Liver (tissue), 9 donors: ENCODE data around the gene RIOX2. TPM values are rescaled to one million over a fixed set of nuclear protein-coding genes. Genes with fewer than 3 reads are reported as not detected.
A peak's percentile ranks its signal among the peaks of the same experiment; 100 is the strongest.
"Not testable (repeated sequence)": the region's sequence is repeated elsewhere in the genome, so short reads cannot be mapped to it uniquely, and the experiment has no call there.

Experiments
- DNase-seq: peaks from one replicate; pipeline ENCODE4 v3.0.0-alpha.2; 2017; ENCODE audit warnings: low spot score
- H3K27ac ChIP-seq, 2 donors: one replicate each; pipeline ENCODE4 v1.7.0; 2013; ENCODE audit warnings: inconsistent platforms in 2 of 2, low read length in 2 of 2, control low read depth in 1 of 2, low read depth in 1 of 2, mild to moderate bottlenecking in 1 of 2
- H3K27me3 ChIP-seq, 4 donors: one replicate each; pipeline versions ENCODE4 v1.6.1 to v1.7.0; 2013; ENCODE audit warnings: low read length in 3 of 4, inconsistent platforms in 1 of 4, mild to moderate bottlenecking in 1 of 4, moderate library complexity in 1 of 4; ENCODE audit not compliant: control insufficient read depth in 4 of 4, insufficient read depth in 4 of 4
- H3K36me3 ChIP-seq, 4 donors: one replicate each; pipeline versions ENCODE4 v1.6.1 to v1.7.0; 2013; ENCODE audit warnings: low read length in 3 of 4, mild to moderate bottlenecking in 3 of 4, low read depth in 1 of 4, moderate library complexity in 1 of 4; ENCODE audit not compliant: control insufficient read depth in 4 of 4, insufficient read depth in 3 of 4
- H3K4me1 ChIP-seq, 4 donors: one replicate each; pipeline versions ENCODE4 v1.6.1 to v1.7.0; 2013; ENCODE audit warnings: low read length in 3 of 4, mild to moderate bottlenecking in 3 of 4, moderate library complexity in 1 of 4; ENCODE audit not compliant: control insufficient read depth in 4 of 4, insufficient read depth in 4 of 4
- H3K4me3 ChIP-seq, 3 donors: one replicate each; pipeline versions ENCODE4 v1.6.1 to v1.7.0; 2013; ENCODE audit warnings: low read length in 3 of 3, control low read depth in 1 of 3, low read depth in 1 of 3, mild to moderate bottlenecking in 1 of 3
- H3K9ac ChIP-seq, 2 donors: one replicate each; pipeline ENCODE4 v1.7.0; 2013; ENCODE audit warnings: low read length in 2 of 2, mild to moderate bottlenecking in 2 of 2, moderate library complexity in 2 of 2, control low read depth in 1 of 2, low read depth in 1 of 2
- H3K9me3 ChIP-seq, 4 donors: one replicate each; pipeline versions ENCODE4 v1.6.1 to v1.7.0; 2013; ENCODE audit warnings: low read length in 3 of 4; ENCODE audit not compliant: control insufficient read depth in 4 of 4
- EGR1 ChIP-seq, 2 donors: IDR thresholded peaks; 2 replicates each; pipeline ENCODE4 v1.6.1; 2016 to 2018; ENCODE audit warnings: antibody characterized with exemption in 2 of 2, low read depth in 2 of 2
- FOXA2 ChIP-seq: IDR thresholded peaks from 2 replicates; pipeline ENCODE4 v1.6.1; 2016; ENCODE audit warnings: antibody characterized with exemption
- GABPA ChIP-seq, 2 donors: IDR thresholded peaks in 1 of 2; conservative IDR thresholded peaks in 1 of 2; 2 replicates each; pipeline ENCODE4 v1.6.1; 2016; ENCODE audit warnings: antibody characterized with exemption in 2 of 2, mild to moderate bottlenecking in 1 of 2, moderate library complexity in 1 of 2
- HNF4A ChIP-seq, 2 donors: conservative IDR thresholded peaks; 2 replicates each; pipeline ENCODE4 v1.6.1; 2016; ENCODE audit warnings: antibody characterized with exemption in 2 of 2, mild to moderate bottlenecking in 2 of 2
- JUND ChIP-seq, 2 donors: IDR thresholded peaks; 2 replicates each; pipeline ENCODE4 v1.6.1; 2016; ENCODE audit warnings: antibody characterized with exemption in 2 of 2
- NR2F2 ChIP-seq: IDR thresholded peaks from 2 replicates; pipeline ENCODE4 v1.6.1; 2016; ENCODE audit warnings: antibody characterized with exemption
- RAD21 ChIP-seq, 2 donors: IDR thresholded peaks; 2 replicates each; pipeline ENCODE4 v1.6.1; 2016; ENCODE audit warnings: antibody characterized with exemption in 2 of 2, mild to moderate bottlenecking in 2 of 2
- RXRA ChIP-seq, 2 donors: IDR thresholded peaks; 2 replicates each; pipeline ENCODE4 v1.6.1; 2017 to 2018; ENCODE audit warnings: antibody characterized with exemption in 2 of 2, mild to moderate bottlenecking in 1 of 2
- SP1 ChIP-seq: IDR thresholded peaks from 2 replicates; pipeline ENCODE4 v1.6.1; 2018; ENCODE audit warnings: antibody characterized with exemption, mild to moderate bottlenecking
- TAF1 ChIP-seq: conservative IDR thresholded peaks from 2 replicates; pipeline ENCODE4 v1.6.1; 2016; ENCODE audit warnings: antibody characterized with exemption, mild to moderate bottlenecking
- YY1 ChIP-seq: IDR thresholded peaks from 2 replicates; pipeline ENCODE4 v1.6.1; 2016; ENCODE audit warnings: antibody characterized with exemption, mild to moderate bottlenecking
- WGBS: extraction: QIAGEN DNeasy Blood & Tissue Kit; methylation state at CpG from one replicate; pipeline ENCODE4 v1.1.7; 2013; 5-methylcytosine and 5-hydroxymethylcytosine counted together
- polyA plus RNA-seq, 2 donors: library from polyadenylated mRNA; stranded (reverse) in 1 of 2; unstranded in 1 of 2; fragments of 200-250 nt in 1 of 2; fragments of >200 nt in 1 of 2; fragmentation: Nextera tagmentation in 1 of 2; extraction: Ambion mirVana in 1 of 2; gene quantifications; one replicate each; pipeline versions ENCODE4 v1.2.1 to v1.2.3, GENCODE V29; 2013 to 2015
- total RNA-seq, 2 donors: library from RNA; depleted of rRNA; stranded (reverse); fragments of >200 nt; gene quantifications; one replicate each; pipeline ENCODE4 v1.2.3, GENCODE V29; 2014
- TF ChIP-seq, protein P1 (sequence below): fragments of 150-350 bp; IDR thresholded peaks from 2 replicates; pipeline ENCODE4 v1.5.1; 2017; ENCODE audit warnings: improper control_type of control experiment, low read depth, low read length; ENCODE audit not compliant: missing input control
- TF ChIP-seq, protein P2 (sequence below): IDR thresholded peaks from 2 replicates; pipeline ENCODE4 v1.6.1; 2016; ENCODE audit warnings: antibody characterized with exemption, mild to moderate bottlenecking
- TF ChIP-seq, protein P3 (sequence below): IDR thresholded peaks from 2 replicates; pipeline ENCODE4 v1.6.1; 2016; ENCODE audit warnings: antibody characterized with exemption
- TF ChIP-seq, protein P4 (sequence below): IDR thresholded peaks from 2 replicates; pipeline ENCODE4 v1.6.1; 2016; ENCODE audit warnings: antibody characterized with exemption
- donor health status: healthy.
- donor health status: healthy.
- donor health status: healthy.
- donor health status: healthy.
- donor health status: healthy.

The RIOX2 gene
- total and polyA plus RNA-seq, 4 donors = 8.2 to 19.9 (median 11.0) TPM

DNA sequence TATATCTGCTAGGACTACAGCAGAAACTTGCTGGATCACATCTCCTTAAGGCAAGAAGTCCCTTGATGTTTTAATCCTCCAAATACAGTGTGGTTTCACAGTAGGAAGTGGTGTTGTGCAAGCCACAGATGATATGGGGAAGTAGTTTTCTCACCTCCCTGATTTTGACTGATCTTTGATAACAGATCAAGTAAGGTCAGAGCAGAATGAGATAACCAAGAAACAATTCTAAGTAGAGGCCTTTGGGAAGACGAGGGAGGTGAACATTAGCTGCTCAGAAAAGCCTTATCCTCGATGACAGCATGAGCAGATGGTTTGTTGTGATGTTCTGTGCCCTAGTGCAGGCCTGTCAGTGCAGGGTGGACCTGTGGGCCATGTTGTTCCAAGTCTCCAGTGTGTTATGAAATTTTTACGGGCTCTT, 61.3 kb downstream of the RIOX2 start (continued):
- TF ChIP-seq SP1 (no peak), RXRA (IDR thresholded peaks at IDR 0.05) (no peak), TAF1 (no peak)
- TF ChIP-seq, protein P1, sequence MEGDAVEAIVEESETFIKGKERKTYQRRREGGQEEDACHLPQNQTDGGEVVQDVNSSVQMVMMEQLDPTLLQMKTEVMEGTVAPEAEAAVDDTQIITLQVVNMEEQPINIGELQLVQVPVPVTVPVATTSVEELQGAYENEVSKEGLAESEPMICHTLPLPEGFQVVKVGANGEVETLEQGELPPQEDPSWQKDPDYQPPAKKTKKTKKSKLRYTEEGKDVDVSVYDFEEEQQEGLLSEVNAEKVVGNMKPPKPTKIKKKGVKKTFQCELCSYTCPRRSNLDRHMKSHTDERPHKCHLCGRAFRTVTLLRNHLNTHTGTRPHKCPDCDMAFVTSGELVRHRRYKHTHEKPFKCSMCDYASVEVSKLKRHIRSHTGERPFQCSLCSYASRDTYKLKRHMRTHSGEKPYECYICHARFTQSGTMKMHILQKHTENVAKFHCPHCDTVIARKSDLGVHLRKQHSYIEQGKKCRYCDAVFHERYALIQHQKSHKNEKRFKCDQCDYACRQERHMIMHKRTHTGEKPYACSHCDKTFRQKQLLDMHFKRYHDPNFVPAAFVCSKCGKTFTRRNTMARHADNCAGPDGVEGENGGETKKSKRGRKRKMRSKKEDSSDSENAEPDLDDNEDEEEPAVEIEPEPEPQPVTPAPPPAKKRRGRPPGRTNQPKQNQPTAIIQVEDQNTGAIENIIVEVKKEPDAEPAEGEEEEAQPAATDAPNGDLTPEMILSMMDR = no peak

DNA sequence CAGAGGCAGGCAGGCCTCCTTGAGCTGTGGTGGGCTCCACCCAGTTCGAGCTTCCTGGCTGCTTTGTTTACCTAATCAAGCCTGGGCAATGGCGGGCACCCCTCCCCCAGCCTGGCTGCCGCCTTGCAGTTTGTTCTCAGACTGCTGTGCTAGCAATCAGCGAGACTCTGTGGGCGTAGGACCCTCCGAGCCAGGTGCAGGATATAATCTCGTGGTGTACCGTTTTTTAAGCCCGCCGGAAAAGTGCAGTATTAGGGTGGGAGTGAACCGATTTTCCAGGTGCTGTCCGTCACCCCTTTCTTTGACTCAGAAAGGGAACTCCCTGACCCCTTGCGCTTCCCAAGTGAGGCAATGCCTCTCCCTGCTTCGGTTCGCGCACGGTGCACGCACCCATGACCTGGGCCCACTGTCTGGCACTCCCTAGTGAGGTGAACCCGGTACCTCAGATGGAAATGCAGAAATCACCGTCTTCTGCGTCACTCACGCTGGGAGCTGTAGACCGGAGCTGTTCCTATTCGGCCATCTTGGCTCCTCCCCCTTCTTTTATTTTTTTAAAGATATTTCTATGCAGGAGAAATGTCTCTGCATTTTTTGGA, 61.9 kb downstream of the RIOX2 start:
- not testable (repeated sequence) for DNase-seq, H3K27me3 ChIP-seq, H3K9ac ChIP-seq, H3K36me3 ChIP-seq, H3K4me1 ChIP-seq, H3K9me3 ChIP-seq, H3K4me3 ChIP-seq, H3K27ac ChIP-seq
- 75% methylated on average over 23 of the region's 24 CpGs for whole genome bisulfite sequencing

DNA sequence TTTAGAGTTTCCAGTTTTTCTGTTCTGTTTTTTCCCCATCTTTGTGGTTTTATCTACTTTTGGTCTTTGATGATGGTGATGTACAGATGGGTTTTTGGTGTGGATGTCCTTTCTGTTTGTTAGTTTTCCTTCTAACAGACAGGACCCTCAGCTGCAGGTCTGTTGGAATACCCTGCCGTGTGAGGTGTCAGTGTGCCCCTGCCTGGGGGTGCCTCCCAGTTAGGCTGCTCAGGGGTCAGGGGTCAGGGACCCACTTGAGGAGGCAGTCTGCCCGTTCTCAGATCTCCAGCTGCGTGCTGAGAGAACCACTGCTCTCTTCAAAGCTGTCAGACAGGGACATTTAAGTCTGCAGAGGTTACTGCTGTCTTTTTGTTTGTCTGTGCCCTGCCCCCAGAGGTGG, 62.4 kb downstream of the RIOX2 start:
- H3K4me1 ChIP-seq, H3K4me3 ChIP-seq, DNase-seq, H3K36me3 ChIP-seq, H3K27me3 ChIP-seq, H3K9ac ChIP-seq, H3K9me3 ChIP-seq, H3K27ac ChIP-seq: not testable (repeated sequence)
- 83% methylated on average over 2 of the region's 3 CpGs for WGBS

DNA sequence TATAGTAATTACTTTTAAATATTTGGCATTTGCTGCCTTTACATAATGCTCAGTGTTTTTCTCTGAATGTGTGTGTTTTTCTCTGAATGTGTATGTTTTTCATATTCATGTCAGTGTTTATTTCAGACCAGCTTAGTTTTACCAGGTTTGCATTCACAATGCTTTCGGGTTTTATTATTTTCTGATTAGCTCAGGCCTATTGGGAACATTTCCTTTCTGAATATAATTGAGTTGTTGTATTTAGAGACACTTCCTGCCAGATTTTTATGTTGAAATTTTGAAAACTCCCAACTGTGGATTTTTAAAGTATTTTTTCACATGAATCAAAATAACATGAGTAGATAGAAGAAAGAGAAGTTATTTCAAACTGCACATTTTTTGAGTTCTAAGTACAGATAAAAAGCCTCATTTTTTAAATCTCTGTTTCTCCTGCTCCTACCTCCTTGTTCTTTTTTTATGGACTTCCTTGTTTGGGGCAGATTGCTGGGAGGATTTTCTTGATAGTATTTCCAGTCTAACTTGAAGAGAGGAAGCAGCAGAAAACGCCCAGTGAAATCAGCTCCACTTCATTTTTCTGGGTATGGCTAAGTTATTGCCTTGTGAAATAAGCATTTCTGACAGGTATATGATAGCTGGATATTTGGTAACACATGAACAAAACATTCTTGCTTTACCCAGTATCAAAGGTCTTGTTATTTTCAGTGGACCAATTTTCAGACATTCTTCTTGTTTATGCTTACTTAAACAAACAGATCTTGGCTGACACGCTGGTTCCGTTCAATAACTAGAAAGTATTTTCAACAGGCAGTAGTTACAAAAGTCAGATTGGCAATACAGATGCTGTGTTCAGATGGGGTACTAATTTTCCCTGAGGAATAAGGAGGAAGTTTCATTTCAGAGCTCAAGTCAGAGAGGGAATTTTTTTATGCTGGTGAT, 70.7 kb downstream of the RIOX2 start:
- TF ChIP-seq HNF4A (conservative IDR thresholded peaks at IDR 0.05) (peak; percentile 65 to 73), JUND (IDR thresholded peaks at IDR 0.05) (no peak), SP1 (peak; percentile 58), EGR1 (IDR thresholded peaks at IDR 0.05; ENCODE audit: low read depth in 2 of 2) (no peak), NR2F2 (no peak), GABPA (IDR thresholded peaks at IDR 0.05 in 1 of 2, conservative IDR thresholded peaks at IDR 0.05 in 1 of 2) (no peak), FOXA2 (peak; percentile 32), RAD21 (IDR thresholded peaks at IDR 0.05) (no peak), YY1 (peak; percentile 41), RXRA (IDR thresholded peaks at IDR 0.05) (peak in 1 of 2 donors; percentile 43), TAF1 (no peak)
- TF ChIP-seq, protein P2, sequence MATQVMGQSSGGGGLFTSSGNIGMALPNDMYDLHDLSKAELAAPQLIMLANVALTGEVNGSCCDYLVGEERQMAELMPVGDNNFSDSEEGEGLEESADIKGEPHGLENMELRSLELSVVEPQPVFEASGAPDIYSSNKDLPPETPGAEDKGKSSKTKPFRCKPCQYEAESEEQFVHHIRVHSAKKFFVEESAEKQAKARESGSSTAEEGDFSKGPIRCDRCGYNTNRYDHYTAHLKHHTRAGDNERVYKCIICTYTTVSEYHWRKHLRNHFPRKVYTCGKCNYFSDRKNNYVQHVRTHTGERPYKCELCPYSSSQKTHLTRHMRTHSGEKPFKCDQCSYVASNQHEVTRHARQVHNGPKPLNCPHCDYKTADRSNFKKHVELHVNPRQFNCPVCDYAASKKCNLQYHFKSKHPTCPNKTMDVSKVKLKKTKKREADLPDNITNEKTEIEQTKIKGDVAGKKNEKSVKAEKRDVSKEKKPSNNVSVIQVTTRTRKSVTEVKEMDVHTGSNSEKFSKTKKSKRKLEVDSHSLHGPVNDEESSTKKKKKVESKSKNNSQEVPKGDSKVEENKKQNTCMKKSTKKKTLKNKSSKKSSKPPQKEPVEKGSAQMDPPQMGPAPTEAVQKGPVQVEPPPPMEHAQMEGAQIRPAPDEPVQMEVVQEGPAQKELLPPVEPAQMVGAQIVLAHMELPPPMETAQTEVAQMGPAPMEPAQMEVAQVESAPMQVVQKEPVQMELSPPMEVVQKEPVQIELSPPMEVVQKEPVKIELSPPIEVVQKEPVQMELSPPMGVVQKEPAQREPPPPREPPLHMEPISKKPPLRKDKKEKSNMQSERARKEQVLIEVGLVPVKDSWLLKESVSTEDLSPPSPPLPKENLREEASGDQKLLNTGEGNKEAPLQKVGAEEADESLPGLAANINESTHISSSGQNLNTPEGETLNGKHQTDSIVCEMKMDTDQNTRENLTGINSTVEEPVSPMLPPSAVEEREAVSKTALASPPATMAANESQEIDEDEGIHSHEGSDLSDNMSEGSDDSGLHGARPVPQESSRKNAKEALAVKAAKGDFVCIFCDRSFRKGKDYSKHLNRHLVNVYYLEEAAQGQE = peak; percentile 13
- TF ChIP-seq, protein P3, sequence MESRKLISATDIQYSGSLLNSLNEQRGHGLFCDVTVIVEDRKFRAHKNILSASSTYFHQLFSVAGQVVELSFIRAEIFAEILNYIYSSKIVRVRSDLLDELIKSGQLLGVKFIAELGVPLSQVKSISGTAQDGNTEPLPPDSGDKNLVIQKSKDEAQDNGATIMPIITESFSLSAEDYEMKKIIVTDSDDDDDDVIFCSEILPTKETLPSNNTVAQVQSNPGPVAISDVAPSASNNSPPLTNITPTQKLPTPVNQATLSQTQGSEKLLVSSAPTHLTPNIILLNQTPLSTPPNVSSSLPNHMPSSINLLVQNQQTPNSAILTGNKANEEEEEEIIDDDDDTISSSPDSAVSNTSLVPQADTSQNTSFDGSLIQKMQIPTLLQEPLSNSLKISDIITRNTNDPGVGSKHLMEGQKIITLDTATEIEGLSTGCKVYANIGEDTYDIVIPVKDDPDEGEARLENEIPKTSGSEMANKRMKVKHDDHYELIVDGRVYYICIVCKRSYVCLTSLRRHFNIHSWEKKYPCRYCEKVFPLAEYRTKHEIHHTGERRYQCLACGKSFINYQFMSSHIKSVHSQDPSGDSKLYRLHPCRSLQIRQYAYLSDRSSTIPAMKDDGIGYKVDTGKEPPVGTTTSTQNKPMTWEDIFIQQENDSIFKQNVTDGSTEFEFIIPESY = peak; percentile 31
- TF ChIP-seq, protein P4, sequence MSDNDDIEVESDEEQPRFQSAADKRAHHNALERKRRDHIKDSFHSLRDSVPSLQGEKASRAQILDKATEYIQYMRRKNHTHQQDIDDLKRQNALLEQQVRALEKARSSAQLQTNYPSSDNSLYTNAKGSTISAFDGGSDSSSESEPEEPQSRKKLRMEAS = peak; percentile 41
- Histone ChIP-seq H3K4me1 (peaks cover 0 to 11% (median 7%) of the 10 kb centered on the region in 4 donors), H3K27ac (peak overlapping the region; percentile 51 to 61), H3K27me3 (no peaks in the 10 kb centered on the region), H3K36me3 (no peaks in the 10 kb centered on the region), H3K9ac (peak overlapping the region; percentile 16 to 69), H3K9me3 (no peaks in the 10 kb centered on the region), H3K4me3 (peak overlapping the region in 1 of 3 donors; percentile 17)
- 24% methylated on average over 4 of the region's 4 CpGs for WGBS
- no peak for DNase-seq
